Subcutaneous adipose tissue (tissue), 4 donors: ENCODE measurements around the gene POLR1B. TPM values are rescaled to one million over a fixed set of nuclear protein-coding genes. Genes with fewer than 3 reads are reported as not detected.

Source experiments
- total RNA-seq, 4 donors: library from RNA; depleted of rRNA; stranded (reverse); fragments of >200 nt; gene quantifications; one replicate each; pipeline ENCODE4 v1.1.0, GENCODE V29; 2016
- TF ChIP-seq, protein P1 (sequence below): fragments of 450-650 bp; IDR thresholded peaks from one replicate; pipeline ENCODE4 v1.5.1; 2016; ENCODE audit warnings: low read depth, mild to moderate bottlenecking, control low read depth, antibody characterized with exemption, moderate library complexity

Gene POLR1B
- total RNA-seq, 4 donors from 2014 or later: 8.8 to 18.3 (median 12.9) TPM

DNA sequence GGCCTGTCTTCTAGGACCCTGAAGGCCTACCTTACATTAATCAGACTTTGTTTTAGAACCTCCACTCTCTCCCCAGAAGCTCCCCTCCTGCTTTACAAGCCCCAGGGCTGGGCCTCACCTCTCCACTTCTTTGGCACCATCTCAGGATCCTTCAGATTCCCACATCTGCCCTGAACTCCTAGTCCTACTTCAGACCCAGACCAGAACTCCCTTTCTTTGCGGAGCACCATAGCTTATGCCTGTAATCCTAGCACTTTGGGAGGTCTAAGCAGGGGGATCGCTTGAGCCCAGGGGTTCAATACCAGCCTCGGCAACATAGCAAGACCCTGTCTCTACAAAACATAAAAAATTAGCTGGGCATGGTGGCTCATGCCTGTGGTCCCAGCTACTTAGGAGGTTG lies 43.1 kb downstream of the POLR1B start:
- TF ChIP-seq, protein P1, sequence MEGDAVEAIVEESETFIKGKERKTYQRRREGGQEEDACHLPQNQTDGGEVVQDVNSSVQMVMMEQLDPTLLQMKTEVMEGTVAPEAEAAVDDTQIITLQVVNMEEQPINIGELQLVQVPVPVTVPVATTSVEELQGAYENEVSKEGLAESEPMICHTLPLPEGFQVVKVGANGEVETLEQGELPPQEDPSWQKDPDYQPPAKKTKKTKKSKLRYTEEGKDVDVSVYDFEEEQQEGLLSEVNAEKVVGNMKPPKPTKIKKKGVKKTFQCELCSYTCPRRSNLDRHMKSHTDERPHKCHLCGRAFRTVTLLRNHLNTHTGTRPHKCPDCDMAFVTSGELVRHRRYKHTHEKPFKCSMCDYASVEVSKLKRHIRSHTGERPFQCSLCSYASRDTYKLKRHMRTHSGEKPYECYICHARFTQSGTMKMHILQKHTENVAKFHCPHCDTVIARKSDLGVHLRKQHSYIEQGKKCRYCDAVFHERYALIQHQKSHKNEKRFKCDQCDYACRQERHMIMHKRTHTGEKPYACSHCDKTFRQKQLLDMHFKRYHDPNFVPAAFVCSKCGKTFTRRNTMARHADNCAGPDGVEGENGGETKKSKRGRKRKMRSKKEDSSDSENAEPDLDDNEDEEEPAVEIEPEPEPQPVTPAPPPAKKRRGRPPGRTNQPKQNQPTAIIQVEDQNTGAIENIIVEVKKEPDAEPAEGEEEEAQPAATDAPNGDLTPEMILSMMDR: no peak

DNA sequence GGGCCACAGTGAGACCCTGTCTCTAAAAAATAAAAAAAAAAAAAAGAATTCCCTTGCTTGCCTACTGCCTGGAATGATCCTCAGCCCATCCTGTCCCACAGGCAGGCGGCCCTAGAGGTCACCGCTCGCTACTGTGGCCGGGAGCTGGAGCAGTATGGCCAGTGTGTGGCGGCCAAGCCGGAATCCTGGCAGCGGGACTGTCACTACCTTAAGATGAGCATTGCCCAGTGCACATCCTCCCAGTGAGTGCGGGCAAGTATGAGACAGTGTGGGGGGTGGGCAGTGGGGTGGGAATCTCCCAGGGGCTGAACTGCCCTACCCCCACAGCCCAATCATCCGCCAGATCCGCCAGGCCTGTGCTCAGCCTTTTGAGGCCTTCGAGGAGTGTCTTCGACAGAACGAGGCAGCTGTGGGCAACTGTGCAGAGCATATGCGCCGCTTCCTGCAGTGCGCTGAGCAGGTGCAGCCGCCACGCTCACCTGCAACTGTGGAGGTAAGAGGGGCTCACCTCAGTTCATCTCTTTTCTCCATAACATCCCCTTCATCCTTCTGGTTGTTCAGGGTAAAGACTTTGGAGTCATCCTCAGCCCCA lies 43.7 kb downstream of the POLR1B start:
- TF ChIP-seq, protein P1: no peak

DNA sequence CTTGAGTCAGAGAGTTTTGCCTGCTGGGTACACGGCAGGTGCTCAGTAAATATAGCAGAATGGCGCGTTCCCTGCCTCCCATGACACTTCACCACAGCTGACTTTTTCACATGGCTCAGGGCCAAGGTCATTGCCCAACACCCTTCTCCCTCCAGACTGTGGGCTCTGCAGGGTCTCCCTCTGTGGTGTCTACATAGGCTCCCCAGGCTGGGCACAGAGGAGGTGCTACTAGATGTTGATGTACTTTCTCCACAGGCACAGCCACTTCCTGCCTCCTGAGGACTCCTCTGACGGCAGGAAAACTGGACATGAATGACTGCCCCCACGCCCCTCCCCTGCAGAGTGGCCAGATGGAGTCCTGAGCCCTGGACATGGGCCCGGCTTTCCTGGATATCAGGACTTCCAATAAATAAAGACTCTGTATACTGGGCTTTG lies 46.4 kb downstream of the POLR1B start:
- TF ChIP-seq, protein P1: no peak

DNA sequence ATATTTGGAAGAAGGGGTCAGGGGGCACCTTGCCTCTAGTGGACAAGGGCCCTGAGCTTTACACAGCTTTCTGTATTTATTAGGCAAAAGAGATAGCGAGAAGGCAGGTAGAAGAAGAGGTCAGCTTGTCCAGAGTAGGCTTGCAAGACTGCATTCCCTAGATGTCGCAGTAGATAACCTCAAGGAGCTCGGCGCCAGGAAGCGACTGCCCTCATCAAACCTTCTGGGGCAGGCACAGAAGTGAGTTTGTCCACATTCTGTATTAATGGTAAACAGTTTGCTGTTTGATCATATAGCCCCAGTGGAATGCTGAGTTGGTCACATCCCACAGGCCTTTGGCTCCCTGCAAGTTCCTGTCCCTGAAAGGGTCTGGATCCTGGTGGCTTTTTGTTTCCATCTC lies 49.1 kb downstream of the POLR1B start:
- TF ChIP-seq, protein P1: no peak

DNA sequence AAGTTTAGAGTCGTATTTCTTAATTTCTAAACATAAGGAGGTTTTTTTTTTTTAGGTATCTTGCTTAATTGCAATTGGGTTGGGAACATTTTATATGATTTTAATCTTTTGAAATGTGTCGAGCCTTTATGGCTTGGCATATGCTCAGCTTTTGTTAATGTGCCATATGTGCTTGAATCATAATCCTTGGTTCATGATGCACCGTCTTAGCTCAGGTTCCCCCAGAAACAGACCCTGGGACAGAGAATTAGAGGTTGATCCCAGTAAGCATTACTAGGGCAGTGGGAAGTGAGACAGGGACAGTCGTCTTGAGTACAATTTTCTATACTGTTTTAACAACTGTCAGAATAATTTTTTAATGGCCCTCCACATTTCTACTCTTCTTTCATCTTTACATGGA lies 51.5 kb downstream of the POLR1B start:
- TF ChIP-seq, protein P1: no peak

DNA sequence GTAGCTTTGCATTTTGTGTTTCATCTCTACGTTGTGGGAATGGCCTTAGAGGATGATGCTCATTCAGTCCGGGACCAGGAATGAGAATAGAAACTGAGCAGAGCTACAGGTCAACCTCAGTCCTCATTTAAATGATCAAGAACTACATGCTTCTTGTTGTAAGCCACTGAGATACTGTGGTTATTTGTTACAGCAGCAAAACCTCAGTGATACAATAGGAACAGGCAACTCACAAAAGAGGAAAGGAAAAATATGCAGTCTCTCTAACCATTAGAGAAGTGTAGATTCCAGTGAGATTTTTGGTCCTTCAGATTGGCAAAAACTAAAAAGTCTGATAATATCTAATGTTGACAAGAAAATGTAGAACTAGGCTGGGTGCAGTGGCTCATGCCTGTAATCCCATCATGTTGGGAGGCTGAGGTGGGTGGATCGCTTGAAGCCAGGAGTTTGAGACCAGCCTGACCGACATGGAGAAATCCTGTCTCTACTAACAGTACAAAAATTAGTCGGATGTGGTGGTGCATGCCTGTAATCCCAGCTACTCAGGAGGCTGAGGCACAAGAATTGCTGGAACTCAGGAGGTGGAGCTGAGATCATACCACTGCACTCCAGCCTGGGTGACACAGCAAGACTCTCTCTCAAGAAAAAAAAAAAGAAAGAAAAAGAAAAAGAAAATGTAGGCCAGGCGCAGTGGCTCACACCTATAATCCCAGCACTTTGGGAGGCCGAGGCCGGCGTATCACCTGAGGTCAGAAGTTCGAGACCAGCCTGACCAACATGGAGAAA lies 55.5 kb downstream of the POLR1B start:
- TF ChIP-seq, protein P1: no peak

DNA sequence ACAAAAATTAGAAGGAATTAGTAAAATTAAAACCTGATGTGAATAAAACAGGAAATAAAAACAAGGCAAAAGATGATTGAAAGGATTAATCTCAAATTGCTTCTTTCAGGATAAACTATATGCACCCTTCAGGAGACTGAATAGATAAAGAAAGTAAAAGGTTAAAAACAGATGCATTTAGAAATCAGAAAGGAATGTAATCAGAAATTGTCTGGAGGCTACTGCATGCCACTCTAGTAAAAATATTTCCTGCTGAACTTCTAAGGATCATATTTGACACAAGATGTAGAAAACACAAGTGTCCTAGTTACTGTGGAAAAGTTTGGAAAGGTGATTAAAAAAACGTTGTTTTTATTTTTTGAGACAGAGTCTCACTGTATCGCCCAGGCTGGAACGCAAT lies 58.4 kb downstream of the POLR1B start:
- TF ChIP-seq, protein P1: no peak
